Liver (tissue), 3 donors: ENCODE measurements around the gene ZNF331.

Experiments used
- ATF3 ChIP-seq: IDR thresholded peaks from 2 replicates; pipeline ENCODE4 v1.6.1; 2016; ENCODE audit warnings: antibody characterized with exemption
- CTCF ChIP-seq: fragments of 150-350 bp; IDR thresholded peaks from 2 replicates; pipeline ENCODE4 v1.5.1; 2017; ENCODE audit warnings: improper control_type of control experiment, low read depth, low read length; ENCODE audit not compliant: missing input control
- EGR1 ChIP-seq, 2 donors: IDR thresholded peaks; 2 replicates each; pipeline ENCODE4 v1.6.1; 2016 to 2018; ENCODE audit warnings: antibody characterized with exemption in 2 of 2, low read depth in 2 of 2
- FOXA1 ChIP-seq: IDR thresholded peaks from 2 replicates; pipeline ENCODE4 v1.6.1; 2016; ENCODE audit warnings: antibody characterized with exemption
- GABPA ChIP-seq, 2 donors: IDR thresholded peaks in 1 of 2; conservative IDR thresholded peaks in 1 of 2; 2 replicates each; pipeline ENCODE4 v1.6.1; 2016; ENCODE audit warnings: antibody characterized with exemption in 2 of 2, mild to moderate bottlenecking in 1 of 2, moderate library complexity in 1 of 2
- JUND ChIP-seq, 2 donors: IDR thresholded peaks; 2 replicates each; pipeline ENCODE4 v1.6.1; 2016; ENCODE audit warnings: antibody characterized with exemption in 2 of 2
- RAD21 ChIP-seq, 2 donors: IDR thresholded peaks; 2 replicates each; pipeline ENCODE4 v1.6.1; 2016; ENCODE audit warnings: antibody characterized with exemption in 2 of 2, mild to moderate bottlenecking in 2 of 2
- SP1 ChIP-seq: IDR thresholded peaks from 2 replicates; pipeline ENCODE4 v1.6.1; 2018; ENCODE audit warnings: antibody characterized with exemption, mild to moderate bottlenecking
- TAF1 ChIP-seq: conservative IDR thresholded peaks from 2 replicates; pipeline ENCODE4 v1.6.1; 2016; ENCODE audit warnings: antibody characterized with exemption, mild to moderate bottlenecking
- YY1 ChIP-seq: IDR thresholded peaks from 2 replicates; pipeline ENCODE4 v1.6.1; 2016; ENCODE audit warnings: antibody characterized with exemption, mild to moderate bottlenecking
- donor health status: healthy.
- donor health status: healthy.

GRCh38 chr19:53520163-53520546 is 17.8 kb upstream of the ZNF331 start:
- TF ChIP-seq CTCF (no peak), YY1 (no peak), EGR1 (IDR thresholded peaks at IDR 0.05; ENCODE audit: low read depth in 2 of 2) (no peak), JUND (IDR thresholded peaks at IDR 0.05) (no peak), RAD21 (IDR thresholded peaks at IDR 0.05) (no peak), ATF3 (no peak), GABPA (IDR thresholded peaks at IDR 0.05 in 1 of 2, conservative IDR thresholded peaks at IDR 0.05 in 1 of 2) (no peak), SP1 (no peak), TAF1 (no peak), FOXA1 (no peak)
